Hematopoietic multipotent progenitor cell treated with erythropoietin and hydrocortisone succinate and interleukin-3 and kit ligand, for 17 days (in vitro differentiated cells): ENCODE data around the gene DLG2.
"Not testable (repeated sequence)": the region's sequence is repeated elsewhere in the genome, so short reads cannot be mapped to it uniquely, and the experiment has no call there.

ENCODE experiments used
- DNase-seq: peaks from one replicate; pipeline ENCODE4 v3.0.0-alpha.2; 2015; ENCODE audit warnings: low spot score

The DLG2 gene

DNA sequence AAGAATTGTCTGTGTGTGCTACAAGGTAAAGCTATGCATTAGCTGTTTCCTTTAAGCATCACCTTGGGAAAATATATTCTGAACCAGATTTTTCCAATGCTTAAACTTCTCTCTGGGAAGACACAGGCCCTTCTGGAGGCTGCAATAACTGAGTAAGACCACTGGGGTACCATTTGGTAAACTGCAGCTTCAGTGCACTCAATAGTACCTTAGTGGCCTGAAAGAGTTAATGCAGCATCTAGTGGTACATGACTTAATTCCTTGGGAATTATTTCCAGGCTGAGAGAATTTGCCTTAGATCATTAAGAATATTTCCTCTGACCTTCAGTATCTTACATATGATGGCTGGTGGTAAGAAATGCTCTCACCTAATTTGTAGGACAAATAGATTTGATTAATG is 727.4 kb downstream of the DLG2 start:
- no peak for DNase-seq

DNA sequence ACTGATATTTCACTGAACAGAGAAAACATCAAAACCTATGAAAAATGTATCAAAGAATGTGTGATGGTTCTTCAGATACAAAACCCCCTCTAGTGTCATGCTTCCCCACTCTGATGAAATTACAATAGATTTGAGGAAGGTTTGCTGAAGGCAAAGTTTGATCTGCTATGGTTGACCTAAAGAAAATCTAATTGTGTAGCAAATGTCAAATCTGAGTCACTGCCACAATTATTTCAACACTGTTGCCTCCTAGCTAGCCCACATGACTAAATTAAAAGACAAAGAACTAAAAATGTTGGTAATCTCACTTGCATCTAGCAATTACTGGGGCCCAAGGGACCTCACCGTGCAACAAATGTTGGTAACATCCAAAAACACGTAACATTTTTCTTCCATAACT is 728.0 kb downstream of the DLG2 start:
- no peak for DNase-seq

DNA sequence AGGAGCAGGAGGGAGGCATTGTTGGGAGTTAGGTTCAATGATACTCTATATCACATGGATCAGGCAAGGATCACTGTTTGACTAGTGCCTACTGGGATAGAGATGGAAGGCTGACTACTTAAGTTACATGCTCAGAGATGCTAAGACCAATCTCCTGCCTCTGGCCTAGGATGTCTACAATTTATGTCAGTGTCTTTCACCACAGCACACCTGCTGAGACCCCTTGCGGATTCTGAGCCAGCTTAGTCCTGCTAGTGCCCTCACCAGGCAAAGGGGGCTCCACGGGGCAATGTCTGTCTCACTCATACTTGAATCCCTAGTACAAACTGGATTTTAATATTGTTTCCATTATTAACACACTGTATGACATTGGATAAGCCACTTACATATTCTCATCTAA is 732.5 kb downstream of the DLG2 start:
- no peak for DNase-seq

DNA sequence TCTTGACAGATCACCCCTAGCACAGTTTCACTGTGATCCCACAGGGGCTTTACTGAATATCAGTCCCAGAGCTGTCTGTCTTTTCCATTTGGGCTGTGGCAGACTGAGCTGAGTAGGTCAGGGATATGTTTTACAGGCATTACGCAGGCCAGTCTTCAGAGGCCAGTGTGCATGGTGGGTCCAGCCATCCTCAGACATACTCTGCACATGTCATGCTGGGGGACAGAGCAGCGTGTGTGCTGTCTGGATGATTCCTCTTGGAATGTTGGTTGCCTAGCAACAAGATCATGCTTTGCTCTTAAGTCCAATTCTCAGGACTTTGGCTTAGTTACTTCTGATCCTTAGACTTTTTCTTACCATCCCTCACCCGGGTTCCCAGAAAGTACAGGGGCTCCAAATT is 736.5 kb downstream of the DLG2 start:
- DNase-seq = no peak

DNA sequence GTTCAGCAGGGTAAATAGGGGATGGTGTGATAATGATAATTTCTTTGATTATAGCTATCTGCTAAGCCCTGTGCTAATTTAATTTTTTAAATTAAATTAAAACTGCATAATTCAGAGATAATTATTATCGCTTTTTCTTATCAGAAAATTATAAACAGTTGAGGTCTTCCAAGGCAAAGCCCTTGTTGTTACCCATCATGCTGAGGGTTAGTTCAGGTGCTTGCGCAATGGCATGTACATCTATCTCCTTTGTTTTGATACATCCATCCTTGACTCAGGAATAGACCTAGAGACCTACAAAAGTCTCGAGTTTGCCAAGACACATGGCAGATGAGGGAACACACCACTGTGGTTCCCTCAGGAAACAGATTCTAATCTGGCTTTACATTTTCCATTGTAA is 737.6 kb downstream of the DLG2 start:
- DNase-seq = no peak

DNA sequence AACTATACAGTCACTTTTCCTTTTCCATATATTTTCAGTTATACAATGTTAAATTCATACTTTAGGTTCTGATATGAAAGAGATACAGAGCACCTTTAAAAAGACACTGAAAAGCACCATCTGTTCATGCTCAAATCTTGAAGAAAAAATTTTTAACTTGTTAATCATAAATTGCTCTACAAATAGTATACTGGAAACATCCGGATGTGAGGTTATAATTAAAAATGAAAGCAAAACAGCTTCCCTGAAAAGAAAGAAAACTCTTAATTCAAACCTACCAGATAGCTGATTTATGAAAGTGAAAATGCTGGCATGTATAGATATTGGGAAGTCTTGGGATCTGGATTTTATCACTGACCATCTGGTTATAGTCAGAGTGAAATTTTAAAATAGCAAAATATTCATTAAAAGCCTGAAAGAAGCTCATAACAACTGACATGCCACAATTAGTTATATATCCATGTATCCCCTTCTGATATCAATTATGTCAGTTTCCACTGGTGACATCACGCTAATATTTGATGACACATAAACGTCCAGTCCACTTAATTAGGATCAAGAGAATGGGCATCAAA is 740.0 kb downstream of the DLG2 start:
- DNase-seq = no peak

DNA sequence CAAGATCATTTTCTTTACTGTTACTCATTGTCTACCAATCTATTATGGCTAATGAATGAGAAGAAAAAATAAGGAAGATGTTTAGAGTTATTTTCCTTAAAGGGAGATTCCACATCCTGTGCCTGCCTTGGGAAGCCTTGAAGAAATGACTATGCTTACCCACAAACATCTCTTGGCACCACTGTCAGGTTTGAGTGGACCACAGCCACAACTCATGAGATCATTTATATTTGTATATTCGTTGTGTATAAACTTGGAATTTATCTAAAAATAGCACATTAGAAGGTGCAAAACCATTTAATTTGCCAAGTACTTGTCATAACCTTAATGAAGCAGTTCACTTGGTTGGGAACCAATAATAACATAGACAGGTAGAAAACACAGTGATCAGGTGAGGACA is 740.8 kb downstream of the DLG2 start:
- no peak for DNase-seq

DNA sequence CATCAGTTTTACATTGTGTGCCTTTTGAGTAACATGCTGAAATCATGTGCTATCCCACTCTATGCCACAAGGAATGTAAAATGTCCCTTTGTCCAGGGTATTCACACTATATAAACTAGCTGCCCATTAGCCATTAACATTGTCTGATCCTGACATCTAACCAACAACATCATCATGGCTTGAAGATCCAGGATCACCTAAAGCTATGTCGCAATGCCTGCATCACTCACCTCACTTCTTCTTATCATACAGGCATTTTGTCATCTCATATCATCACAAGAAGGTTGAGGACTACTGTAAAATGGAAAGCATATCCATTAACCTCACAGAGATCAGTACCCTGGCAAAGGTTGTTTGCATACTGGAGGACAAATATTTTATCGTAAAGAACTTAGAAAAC is 742.3 kb downstream of the DLG2 start:
- DNase-seq = no peak

DNA sequence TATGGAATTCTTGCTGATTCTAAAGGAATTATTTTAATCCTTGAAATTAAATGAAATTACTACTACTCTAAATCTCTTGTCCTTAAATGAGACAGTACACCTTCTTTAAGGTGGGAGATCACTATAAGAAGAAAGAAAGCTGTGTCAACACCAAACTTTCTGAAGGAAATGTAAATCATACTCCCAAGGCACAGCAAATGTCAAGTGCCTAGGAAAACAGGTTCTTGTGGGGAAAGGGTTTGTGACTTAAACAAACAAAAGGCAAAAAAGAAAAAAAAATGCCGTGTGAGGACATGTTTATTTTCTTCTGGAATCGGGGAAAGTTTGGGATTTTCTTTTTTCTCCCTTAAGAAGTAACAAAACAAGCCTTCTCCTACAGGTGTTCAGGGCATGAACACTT is 745.1 kb downstream of the DLG2 start:
- no peak for DNase-seq

DNA sequence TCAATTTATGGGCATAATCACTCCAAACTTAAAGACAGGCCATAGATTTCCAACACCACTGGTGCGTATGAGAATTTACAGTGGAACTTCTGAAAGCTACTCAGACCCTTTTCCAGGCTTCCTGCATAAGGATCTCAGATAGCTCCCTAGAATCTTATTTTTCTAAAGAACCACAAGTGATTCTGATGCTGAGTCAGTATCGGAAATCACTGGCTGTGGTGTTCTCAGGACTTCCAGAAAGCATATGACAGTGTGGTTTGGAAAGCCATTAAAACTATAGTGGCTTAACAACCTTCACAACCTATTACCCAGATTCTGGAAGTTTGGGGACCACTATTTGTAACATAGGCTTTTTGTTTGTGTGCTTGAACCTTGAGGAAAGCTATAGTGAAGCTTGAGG is 756.0 kb downstream of the DLG2 start:
- DNase-seq = no peak

DNA sequence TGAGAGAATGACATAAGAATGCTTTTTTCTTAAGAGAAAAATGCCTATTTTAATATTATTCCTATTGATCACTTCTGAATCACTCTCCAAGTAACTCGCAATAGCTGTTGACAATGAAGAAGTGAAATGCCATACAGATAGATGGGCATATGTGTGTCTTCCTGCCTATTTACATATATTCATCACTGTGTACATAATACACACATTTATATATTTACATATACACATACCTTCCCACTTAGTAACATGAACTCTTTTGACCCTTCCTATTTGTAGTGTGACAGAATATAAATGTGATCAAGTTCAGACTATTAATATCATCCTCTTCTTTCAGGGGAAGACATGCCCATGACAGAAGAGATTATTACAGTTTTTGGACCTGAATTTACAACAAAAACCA is 756.7 kb downstream of the DLG2 start:
- DNase-seq = no peak

DNA sequence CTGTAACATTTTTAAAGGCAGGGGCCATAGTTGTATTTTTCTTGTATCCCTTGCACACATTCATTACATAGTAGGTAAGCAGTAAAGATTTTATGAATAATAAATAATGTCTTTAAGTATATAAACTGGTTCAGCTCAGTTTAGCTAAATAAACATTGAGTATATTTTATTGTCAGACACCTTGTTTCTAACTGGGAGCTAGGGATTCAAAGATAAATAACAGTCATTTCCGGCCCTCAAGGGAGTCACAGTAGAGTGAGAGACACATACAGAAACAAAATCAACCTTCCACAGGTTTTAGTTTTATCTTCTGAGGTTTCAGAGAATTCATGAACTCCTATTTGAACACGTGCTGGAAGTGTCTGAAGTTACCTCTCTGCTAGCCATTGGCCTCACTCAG is 760.2 kb downstream of the DLG2 start:
- DNase-seq = no peak

DNA sequence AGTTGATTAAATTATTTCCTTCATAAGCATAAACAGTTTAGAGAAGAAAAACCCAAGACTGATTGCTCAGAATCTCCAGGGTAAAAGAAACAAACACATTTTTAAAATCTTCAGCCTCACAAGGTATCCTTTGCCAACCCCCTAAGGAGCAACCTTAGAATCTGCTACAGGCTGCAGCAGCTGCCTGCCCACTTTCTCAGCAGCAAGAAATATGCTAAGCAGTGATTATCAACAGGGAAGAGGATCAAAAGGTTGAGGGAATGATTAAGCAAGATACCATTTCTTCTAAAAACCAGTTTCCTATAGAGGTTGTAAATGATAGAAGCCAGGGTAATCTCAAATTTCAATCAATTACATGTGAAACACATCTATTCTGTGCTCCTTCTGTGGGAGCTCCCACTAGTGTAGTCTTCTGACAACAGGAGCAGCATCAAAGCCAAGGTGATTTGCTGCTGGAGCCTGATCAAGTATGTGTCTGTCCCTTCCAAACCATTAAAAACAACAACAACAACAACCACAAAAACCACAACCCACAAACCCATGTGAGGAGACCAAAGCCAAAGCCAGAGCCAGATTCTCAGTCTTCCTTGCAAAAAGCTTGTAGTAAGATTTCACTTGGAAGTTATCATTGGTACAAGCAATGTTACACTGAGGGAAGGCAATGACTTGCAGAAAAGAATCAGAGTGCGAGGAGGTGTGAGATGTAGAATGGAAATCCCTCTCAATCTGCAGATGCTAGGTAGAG is 761.2 kb downstream of the DLG2 start:
- no peak for DNase-seq

DNA sequence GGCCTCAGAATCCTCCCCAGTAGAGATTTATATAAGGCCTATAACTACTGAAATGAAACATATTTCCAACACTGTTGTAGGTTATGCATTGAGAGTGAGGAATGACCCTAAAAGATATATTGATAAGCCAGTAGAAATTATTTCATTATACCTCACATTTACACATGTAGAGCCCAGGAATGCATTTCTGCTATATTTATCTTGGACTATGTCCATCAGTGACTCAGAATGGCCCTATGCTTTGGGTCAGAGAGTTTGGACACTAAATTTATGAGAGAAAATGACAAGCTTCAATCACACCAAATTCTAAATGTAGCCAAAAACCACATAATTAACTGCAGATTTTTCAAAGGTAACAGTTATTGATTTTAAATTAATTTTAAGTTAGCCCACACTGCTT is 761.9 kb downstream of the DLG2 start:
- no peak for DNase-seq

DNA sequence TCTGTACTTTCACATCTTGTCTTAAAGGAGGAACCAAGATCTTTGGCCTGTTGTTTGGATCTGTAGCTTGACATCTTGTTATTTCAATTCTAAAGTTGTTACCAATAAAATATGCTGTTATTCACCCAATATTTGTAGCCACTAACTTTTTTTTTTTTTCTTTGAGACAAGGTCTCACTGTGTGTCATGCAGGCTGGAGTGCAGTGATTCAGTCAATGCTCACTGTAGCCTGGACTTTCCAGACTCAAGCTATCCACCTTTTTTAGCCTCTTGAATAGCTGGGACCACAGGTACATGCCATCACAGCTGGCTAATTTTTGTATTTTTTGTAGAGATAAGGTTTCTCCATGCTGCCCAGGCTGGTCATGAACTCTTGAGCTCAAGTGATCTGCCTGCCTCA is 769.4 kb downstream of the DLG2 start:
- no peak for DNase-seq

DNA sequence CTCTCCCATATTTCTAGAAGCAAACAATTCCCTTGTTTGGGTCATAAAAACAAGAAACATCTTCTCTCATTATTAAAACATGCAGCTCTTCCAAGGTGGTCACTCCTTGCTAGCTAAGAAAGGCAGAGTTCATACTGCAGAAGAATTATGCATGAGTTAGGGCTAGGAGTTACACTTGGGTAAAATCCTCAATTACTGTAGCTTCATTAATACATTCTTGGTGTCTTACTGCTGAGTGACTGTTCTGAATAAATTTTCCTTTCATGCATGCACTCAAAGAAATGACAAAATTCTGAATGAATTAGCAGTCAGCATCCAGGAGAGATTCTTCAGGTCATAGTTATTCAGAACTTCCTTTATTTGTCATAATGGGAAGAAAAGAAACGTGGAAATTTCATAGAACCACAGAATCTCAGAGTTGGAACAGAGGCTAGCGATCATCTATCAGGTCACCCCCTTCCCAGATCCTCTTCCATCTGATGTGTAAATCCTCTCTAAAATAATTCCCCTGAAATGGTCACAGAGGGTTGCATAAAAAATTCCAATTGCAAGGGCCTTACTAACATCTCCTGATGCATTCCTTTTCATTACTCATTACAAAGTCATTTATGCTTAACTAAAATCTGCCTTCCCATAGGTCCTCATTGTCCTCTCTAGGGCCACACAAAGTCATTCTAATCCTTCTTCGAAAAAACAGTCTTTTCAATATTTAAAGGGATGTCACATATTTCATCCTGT is 771.5 kb downstream of the DLG2 start:
- DNase-seq = no peak

DNA sequence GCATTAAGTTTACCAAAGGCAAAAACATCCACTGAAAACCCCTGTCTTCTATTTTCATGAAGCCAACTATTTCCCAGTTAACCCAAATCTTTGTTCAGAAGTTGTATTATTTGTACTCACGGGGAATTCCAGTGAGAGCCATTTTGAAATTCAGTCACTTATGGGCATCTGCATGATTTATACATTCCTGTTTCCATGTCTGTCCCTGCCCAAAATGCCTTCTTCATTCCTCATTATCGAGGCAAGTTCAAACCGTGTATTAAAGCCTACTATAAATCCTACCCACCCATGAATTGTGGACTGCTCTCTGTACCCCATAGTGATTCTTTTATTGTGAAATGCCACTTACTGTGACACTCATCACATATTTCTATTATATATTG is 772.7 kb downstream of the DLG2 start:
- DNase-seq = no peak

DNA sequence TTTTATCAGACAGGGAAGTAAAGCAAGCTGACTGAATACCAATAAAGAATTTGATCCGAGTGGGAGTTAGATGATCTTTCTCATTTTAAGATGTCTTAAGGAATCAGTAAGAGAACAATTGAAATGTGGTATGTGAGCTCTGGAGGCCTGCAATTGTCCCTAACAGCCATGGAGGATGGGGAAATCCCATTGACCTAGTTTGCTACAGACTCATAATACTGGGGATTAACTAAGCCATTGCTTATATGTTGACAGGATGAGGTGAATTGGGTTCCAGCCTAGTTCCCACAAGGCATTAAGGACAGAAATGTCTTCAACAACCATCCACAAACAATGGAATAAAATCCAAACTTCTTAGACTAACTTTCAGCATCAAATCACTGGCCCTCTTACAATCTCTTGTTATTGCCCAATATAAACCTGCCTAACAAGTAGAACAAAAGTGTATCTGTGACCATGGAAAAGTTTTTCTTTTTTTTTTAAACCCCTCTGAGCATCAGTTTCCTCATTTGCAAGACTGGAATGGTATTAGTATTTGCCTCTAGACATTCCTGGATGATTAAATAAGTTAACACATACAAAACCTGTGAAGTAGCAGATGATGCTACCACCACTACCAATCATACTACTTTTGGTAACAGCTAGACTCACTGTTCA is 773.2 kb downstream of the DLG2 start:
- DNase-seq = no peak

DNA sequence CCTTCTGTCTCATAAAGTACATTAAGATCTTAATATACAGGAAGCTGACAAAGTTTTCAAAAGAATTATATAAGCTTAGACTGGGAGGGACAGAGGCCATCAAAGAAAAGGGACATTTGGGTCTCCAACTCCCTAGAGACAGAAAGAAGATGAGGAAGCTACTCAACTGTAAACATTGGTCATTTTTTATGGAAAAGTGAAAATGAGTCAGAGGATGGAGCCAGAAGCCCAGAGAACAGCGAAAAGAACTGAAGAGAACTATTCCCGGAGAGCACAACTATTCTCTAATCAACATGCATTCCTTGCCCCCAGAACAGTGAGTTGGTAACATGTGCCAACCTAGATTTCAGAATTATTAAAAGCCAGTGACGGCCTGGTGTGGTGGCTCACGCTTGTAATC is 779.3 kb downstream of the DLG2 start:
- no peak for DNase-seq

DNA sequence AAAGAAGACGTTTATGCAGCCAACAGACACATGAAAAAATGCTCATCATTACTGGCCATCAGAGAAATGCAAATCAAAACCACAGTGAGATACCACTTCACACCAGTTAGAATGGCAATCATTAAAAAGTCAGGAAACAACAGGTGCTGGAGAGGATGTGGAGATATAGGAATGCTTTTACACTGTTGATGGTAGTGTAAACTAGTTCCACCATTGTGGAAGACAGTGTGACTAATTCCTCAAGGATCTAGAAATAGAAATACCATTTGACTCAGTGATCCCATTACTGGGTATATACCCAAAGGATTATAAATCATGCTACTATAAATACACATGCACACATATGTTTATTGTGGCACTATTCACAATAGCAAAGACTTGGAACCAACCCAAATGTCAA is 786.9 kb downstream of the DLG2 start:
- not testable (repeated sequence) for DNase-seq

DNA sequence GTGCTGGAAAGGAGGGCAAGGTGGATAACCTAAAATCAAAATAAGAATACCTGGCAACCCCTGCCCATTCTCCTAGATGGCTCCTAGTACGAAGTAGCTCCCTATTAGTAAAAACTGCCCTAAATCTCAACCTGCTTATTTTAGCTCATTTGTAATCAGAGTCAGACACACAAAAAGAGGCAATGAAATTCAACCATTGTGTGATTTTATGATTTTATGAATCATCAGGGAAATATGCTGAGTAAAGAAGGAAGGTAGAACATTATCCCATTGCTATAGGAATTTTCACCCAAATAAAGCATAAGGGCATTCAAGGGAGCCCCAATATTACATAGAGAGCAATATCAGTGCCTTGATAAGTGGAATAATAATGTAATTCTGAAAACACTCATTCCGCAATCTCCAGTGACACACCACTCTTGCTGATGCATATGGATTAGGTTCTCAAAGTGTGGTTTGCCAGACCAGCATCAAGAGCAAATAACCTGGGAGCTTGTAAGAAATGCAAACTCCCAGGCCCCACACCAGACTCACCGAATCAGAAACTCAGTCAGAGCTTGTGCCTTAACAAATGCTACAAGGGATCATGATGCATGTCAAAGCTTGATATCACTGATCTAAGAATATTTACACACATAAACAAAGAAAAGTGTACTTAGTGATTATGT is 789.6 kb downstream of the DLG2 start:
- DNase-seq = no peak

DNA sequence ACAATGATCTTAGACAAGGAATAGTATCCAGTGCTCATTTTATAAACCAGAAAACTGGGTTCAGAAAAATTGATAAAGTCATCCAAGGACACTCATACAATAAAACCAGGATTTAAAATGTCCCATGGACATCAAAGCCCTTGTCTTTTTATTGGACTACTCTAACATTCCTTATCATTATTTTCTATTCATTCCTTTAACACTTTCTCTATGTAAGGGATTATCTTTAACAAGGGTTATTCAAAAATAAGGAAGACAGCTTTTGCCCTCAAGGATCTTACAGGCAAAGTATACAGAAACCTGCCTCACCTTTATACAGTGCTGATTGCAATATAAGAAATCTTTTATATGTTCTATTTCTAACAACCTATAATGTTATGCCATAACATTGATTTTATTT is 790.8 kb downstream of the DLG2 start:
- DNase-seq = no peak
